ENCODE measurements around the gene ADCY4. TPM values are rescaled to one million over a fixed set of nuclear protein-coding genes. Genes with fewer than 3 reads are reported as not detected.

Gene ADCY4
- total and polyA plus RNA-seq, 2 of the 13 experiments (the other 11 are each of a cell fraction or from before 2014, with no cell fraction given) = 0.03 TPM; not detected in 1

- TF ChIP-seq ZNF646 (CRISPR knock-in tag; IDR thresholded peaks at IDR 0.05) (peak; percentile 3; the same call in 1 of the 2 replicates), NR2C2 (CRISPR knock-in tag; IDR thresholded peaks at IDR 0.05; ENCODE audit: borderline replicate concordance) (no peak), SMARCE1 (IDR thresholded peaks at IDR 0.05; ENCODE audit: borderline replicate concordance) (no peak), ZBTB3 (CRISPR knock-in tag; IDR thresholded peaks at IDR 0.05; ENCODE audit: borderline replicate concordance, low read depth) (no peak), TFDP1 (CRISPR knock-in tag; IDR thresholded peaks at IDR 0.05; ENCODE audit: borderline replicate concordance) (no peak), ZFP37 (CRISPR knock-in tag; IDR thresholded peaks at IDR 0.05; ENCODE audit: borderline replicate concordance) (0 out of 2 replicates have a peak, but pooled peaks have one; percentile 11), NR2F1 (CRISPR knock-in tag; IDR thresholded peaks at IDR 0.05) (peak in 1 of 2 experiments; percentile 5; a peak in 1 of 4 replicates), NR3C1 (CRISPR knock-in tag; IDR thresholded peaks at IDR 0.05) (no peak), HCFC1 (IDR thresholded peaks at IDR 0.05; ENCODE audit: low read depth, low read length) (no peak), E2F2 (CRISPR knock-in tag; IDR thresholded peaks at IDR 0.05; ENCODE audit: borderline replicate concordance) (peak; percentile 37; the same call in 1 of the 2 replicates), POLR2A (IDR thresholded peaks at IDR 0.05; ENCODE audit: insufficient read depth in 1 of 2, low read depth in 2 of 2, low read length in 2 of 2) (no peak)
- TF ChIP-seq, protein P1, sequence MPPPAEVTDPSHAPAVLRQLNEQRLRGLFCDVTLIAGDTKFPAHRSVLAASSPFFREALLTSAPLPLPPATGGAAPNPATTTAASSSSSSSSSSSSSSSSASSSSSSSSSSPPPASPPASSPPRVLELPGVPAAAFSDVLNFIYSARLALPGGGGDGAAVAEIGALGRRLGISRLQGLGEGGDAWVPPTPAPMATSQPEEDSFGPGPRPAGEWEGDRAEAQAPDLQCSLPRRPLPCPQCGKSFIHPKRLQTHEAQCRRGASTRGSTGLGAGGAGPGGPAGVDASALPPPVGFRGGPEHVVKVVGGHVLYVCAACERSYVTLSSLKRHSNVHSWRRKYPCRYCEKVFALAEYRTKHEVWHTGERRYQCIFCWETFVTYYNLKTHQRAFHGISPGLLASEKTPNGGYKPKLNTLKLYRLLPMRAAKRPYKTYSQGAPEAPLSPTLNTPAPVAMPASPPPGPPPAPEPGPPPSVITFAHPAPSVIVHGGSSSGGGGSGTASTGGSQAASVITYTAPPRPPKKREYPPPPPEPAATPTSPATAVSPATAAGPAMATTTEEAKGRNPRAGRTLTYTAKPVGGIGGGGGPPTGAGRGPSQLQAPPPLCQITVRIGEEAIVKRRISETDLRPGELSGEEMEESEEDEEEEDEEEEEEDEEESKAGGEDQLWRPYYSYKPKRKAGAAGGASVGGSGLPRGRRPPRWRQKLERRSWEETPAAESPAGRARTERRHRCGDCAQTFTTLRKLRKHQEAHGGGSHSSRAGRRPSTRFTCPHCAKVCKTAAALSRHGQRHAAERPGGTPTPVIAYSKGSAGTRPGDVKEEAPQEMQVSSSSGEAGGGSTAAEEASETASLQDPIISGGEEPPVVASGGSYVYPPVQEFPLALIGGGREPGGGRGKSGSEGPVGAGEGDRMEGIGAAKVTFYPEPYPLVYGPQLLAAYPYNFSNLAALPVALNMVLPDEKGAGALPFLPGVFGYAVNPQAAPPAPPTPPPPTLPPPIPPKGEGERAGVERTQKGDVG (CRISPR knock-in tag; IDR thresholded peaks at IDR 0.05; ENCODE audit: borderline replicate concordance) = peak; percentile 43; the same call in 1 of the 2 replicates
- TF ChIP-seq, protein P2, sequence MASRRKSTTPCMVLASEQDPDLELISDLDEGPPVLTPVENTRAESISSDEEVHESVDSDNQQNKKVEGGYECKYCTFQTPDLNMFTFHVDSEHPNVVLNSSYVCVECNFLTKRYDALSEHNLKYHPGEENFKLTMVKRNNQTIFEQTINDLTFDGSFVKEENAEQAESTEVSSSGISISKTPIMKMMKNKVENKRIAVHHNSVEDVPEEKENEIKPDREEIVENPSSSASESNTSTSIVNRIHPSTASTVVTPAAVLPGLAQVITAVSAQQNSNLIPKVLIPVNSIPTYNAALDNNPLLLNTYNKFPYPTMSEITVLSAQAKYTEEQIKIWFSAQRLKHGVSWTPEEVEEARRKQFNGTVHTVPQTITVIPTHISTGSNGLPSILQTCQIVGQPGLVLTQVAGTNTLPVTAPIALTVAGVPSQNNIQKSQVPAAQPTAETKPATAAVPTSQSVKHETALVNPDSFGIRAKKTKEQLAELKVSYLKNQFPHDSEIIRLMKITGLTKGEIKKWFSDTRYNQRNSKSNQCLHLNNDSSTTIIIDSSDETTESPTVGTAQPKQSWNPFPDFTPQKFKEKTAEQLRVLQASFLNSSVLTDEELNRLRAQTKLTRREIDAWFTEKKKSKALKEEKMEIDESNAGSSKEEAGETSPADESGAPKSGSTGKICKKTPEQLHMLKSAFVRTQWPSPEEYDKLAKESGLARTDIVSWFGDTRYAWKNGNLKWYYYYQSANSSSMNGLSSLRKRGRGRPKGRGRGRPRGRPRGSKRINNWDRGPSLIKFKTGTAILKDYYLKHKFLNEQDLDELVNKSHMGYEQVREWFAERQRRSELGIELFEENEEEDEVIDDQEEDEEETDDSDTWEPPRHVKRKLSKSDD (CRISPR knock-in tag; IDR thresholded peaks at IDR 0.05; ENCODE audit: low read depth) = no peak
These were observed 64.2 kb downstream of the ADCY4 start (continued) for GRCh38 chr14:24270537-24271133.

All from HepG2 (cell line).